Tibial nerve (tissue), 4 donors: ENCODE data around the gene TNFRSF25.

ENCODE experiments used
- EP300 ChIP-seq, 2 donors: sonication (generic); formaldehyde crosslinking; IDR thresholded peaks; one replicate each; pipeline ENCODE4 v1.6.1; 2017; ENCODE audit warnings: antibody characterized with exemption in 2 of 2, mild to moderate bottlenecking in 1 of 2
- POLR2A ChIP-seq, 2 donors: fragments of 450-650 bp; IDR thresholded peaks; one replicate each; pipeline ENCODE4 v1.6.1; 2017; ENCODE audit warnings: antibody characterized with exemption in 2 of 2, mild to moderate bottlenecking in 2 of 2, moderate library complexity in 2 of 2
- TF ChIP-seq, protein P1 (sequence below), 5 experiments: fragments of 200-600 bp in 3 of 5; fragments of 450-650 bp in 2 of 5; sonication (generic) in 3 of 5; IDR thresholded peaks; one replicate each; pipeline ENCODE4 v1.5.1; 2016 to 2019; ENCODE audit warnings: antibody characterized with exemption in 5 of 5, mild to moderate bottlenecking in 3 of 5, moderate library complexity in 2 of 5

GRCh38 chr1:6475381-6476133 lies 9.6 kb upstream of the TNFRSF25 start:
- TF ChIP-seq, protein P1, sequence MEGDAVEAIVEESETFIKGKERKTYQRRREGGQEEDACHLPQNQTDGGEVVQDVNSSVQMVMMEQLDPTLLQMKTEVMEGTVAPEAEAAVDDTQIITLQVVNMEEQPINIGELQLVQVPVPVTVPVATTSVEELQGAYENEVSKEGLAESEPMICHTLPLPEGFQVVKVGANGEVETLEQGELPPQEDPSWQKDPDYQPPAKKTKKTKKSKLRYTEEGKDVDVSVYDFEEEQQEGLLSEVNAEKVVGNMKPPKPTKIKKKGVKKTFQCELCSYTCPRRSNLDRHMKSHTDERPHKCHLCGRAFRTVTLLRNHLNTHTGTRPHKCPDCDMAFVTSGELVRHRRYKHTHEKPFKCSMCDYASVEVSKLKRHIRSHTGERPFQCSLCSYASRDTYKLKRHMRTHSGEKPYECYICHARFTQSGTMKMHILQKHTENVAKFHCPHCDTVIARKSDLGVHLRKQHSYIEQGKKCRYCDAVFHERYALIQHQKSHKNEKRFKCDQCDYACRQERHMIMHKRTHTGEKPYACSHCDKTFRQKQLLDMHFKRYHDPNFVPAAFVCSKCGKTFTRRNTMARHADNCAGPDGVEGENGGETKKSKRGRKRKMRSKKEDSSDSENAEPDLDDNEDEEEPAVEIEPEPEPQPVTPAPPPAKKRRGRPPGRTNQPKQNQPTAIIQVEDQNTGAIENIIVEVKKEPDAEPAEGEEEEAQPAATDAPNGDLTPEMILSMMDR (IDR thresholded peaks at IDR 0.05) = peak; percentile 88 to 92 (median 89)
- TF ChIP-seq EP300 (IDR thresholded peaks at IDR 0.05) (no peak), POLR2A (IDR thresholded peaks at IDR 0.05) (no peak)
